Right lobe of liver (tissue), 4 donors: ENCODE measurements around the gene RPS6KA6.

Experiments
- POLR2A ChIP-seq: fragments of 450-650 bp; IDR thresholded peaks from one replicate; pipeline ENCODE4 v1.6.1; 2017; ENCODE audit warnings: antibody characterized with exemption, mild to moderate bottlenecking
- TF ChIP-seq, protein P1 (sequence below), 4 donors: fragments of 200-600 bp in 3 of 4; fragments of 450-650 bp in 1 of 4; IDR thresholded peaks; one replicate each; pipeline versions ENCODE4 v1.5.1 to v1.8.0; 2016 to 2022; ENCODE audit warnings: antibody characterized with exemption in 4 of 4, mild to moderate bottlenecking in 2 of 4
- donor health status: DM: no; HTN: no; CAD: no.
- donor health status: DM: no; HTN: no; CAD: no.
- donor health status: DM: no; HTN: yes; CAD: no.

DNA sequence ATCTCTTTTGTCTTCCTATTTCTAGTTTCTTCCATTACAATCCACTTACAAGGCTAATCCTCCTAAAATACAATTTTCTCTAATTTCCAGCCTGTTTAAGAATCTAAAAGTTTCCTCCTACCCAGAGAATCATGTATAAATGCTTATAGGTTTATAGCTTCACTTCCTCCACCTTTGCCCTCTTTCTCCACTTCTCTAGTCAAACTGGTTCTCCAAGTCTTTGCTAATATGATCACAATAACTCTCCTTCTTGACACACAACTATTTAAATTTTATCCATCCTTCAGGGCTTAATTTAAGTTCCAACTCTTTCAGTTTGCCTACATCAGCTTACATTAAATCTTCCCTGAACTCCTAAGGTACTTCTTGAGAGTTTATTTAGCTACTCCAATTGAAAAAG, 69.2 kb downstream of the RPS6KA6 start:
- TF ChIP-seq POLR2A: no peak
- TF ChIP-seq, protein P1, sequence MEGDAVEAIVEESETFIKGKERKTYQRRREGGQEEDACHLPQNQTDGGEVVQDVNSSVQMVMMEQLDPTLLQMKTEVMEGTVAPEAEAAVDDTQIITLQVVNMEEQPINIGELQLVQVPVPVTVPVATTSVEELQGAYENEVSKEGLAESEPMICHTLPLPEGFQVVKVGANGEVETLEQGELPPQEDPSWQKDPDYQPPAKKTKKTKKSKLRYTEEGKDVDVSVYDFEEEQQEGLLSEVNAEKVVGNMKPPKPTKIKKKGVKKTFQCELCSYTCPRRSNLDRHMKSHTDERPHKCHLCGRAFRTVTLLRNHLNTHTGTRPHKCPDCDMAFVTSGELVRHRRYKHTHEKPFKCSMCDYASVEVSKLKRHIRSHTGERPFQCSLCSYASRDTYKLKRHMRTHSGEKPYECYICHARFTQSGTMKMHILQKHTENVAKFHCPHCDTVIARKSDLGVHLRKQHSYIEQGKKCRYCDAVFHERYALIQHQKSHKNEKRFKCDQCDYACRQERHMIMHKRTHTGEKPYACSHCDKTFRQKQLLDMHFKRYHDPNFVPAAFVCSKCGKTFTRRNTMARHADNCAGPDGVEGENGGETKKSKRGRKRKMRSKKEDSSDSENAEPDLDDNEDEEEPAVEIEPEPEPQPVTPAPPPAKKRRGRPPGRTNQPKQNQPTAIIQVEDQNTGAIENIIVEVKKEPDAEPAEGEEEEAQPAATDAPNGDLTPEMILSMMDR (IDR thresholded peaks at IDR 0.05): no peak
